Uterus (tissue), 4 donors: ENCODE measurements around the gene SNF8. TPM values are rescaled to one million over a fixed set of nuclear protein-coding genes. Genes with fewer than 3 reads are reported as not detected.

Experiments used
- DNase-seq, 2 donors: peaks; one replicate each; pipeline ENCODE4 v3.0.0-alpha.2; 2019 to 2020
- H3K27ac ChIP-seq, 2 donors: fragments of 200-600 bp; sonication (generic); 1 replicate in 1 of 2; 2 replicates in 1 of 2; pipeline ENCODE4 v1.5.1; 2016 to 2018
- H3K27me3 ChIP-seq, 2 donors: fragments of 200-600 bp; sonication (generic); one replicate each; pipeline ENCODE4 v1.5.1; 2018 to 2019; ENCODE audit warnings: control low read depth in 1 of 2
- H3K36me3 ChIP-seq, 2 donors: fragments of 200-600 bp; sonication (generic); one replicate each; pipeline ENCODE4 v1.5.1; 2019; ENCODE audit warnings: control low read depth in 1 of 2
- H3K4me1 ChIP-seq, 2 donors: fragments of 200-600 bp; sonication (generic); one replicate each; pipeline ENCODE4 v1.5.1; 2018 to 2019; ENCODE audit warnings: control low read depth in 1 of 2
- H3K4me3 ChIP-seq, 2 donors: fragments of 200-600 bp; sonication (generic); 1 replicate in 1 of 2; 2 replicates in 1 of 2; pipeline ENCODE4 v1.5.1; 2018 to 2019; ENCODE audit warnings: mild to moderate bottlenecking in 1 of 2
- H3K9me3 ChIP-seq, 2 donors: fragments of 200-600 bp; sonication (generic); one replicate each; pipeline ENCODE4 v1.5.1; 2019; ENCODE audit warnings: control low read depth in 1 of 2
- POLR2A ChIP-seq, 2 donors: fragments of 450-650 bp; IDR thresholded peaks; one replicate each; pipeline ENCODE4 v1.6.1; 2016; ENCODE audit warnings: antibody characterized with exemption in 2 of 2, mild to moderate bottlenecking in 1 of 2, moderate library complexity in 1 of 2
- intact Hi-C: fragments of 100-400 bp; cut with DNase I; formaldehyde crosslinking; loops from one replicate; pipeline ENCODE4 v1.15.1; 2023; ENCODE audit warnings: low total_unique reads
- total RNA-seq, 4 donors: library from RNA; depleted of rRNA in 3 of 4; stranded (reverse); fragments of >200 nt in 3 of 4; gene quantifications; one replicate each; pipeline versions ENCODE4 v1.1.0 to v1.2.4, GENCODE V29; 2014 to 2023
- TF ChIP-seq, protein P1 (sequence below), 4 experiments: fragments of 200-600 bp in 2 of 4; fragments of 450-650 bp in 2 of 4; sonication (generic) in 2 of 4; IDR thresholded peaks; one replicate each; pipeline ENCODE4 v1.5.1; 2016 to 2019; ENCODE audit warnings: antibody characterized with exemption in 4 of 4, mild to moderate bottlenecking in 2 of 4, moderate library complexity in 1 of 4
- donor health status: DM: yes; HTN: yes; CAD: no.

The SNF8 gene
- total RNA-seq, 4 donors from 2014 or later = 6.9 to 64.6 (median 38.4) TPM

DNA sequence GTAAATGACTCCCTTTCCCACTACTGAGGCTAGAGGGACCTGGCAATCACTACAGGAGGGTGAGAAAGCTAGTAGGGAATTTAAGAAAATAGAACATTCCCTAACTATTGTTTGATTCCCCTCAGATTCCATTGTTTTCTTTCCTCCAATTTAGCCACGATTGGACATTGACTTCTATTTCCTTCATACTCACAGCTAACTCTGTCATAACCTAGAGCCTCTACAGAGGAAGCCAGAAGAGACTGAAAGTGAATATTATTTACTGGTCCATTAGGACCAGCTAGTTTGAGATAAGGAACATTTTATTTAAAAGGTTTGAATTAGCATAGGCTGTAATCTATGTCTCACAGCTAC, 14.9 kb downstream of the SNF8 start:
- TF ChIP-seq POLR2A (IDR thresholded peaks at IDR 0.05) = no peak
- TF ChIP-seq, protein P1, sequence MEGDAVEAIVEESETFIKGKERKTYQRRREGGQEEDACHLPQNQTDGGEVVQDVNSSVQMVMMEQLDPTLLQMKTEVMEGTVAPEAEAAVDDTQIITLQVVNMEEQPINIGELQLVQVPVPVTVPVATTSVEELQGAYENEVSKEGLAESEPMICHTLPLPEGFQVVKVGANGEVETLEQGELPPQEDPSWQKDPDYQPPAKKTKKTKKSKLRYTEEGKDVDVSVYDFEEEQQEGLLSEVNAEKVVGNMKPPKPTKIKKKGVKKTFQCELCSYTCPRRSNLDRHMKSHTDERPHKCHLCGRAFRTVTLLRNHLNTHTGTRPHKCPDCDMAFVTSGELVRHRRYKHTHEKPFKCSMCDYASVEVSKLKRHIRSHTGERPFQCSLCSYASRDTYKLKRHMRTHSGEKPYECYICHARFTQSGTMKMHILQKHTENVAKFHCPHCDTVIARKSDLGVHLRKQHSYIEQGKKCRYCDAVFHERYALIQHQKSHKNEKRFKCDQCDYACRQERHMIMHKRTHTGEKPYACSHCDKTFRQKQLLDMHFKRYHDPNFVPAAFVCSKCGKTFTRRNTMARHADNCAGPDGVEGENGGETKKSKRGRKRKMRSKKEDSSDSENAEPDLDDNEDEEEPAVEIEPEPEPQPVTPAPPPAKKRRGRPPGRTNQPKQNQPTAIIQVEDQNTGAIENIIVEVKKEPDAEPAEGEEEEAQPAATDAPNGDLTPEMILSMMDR (IDR thresholded peaks at IDR 0.05) = no peak
- Histone ChIP-seq H3K36me3 (no peaks in the 10 kb centered on the region), H3K4me1 (no peaks in the 10 kb centered on the region), H3K27ac (no peak overlapping the region), H3K4me3 (no peak overlapping the region), H3K9me3 (no peaks in the 10 kb centered on the region), H3K27me3 (no peaks in the 10 kb centered on the region)
- no peak for DNase-seq
- intact Hi-C loops = no loop called here

DNA sequence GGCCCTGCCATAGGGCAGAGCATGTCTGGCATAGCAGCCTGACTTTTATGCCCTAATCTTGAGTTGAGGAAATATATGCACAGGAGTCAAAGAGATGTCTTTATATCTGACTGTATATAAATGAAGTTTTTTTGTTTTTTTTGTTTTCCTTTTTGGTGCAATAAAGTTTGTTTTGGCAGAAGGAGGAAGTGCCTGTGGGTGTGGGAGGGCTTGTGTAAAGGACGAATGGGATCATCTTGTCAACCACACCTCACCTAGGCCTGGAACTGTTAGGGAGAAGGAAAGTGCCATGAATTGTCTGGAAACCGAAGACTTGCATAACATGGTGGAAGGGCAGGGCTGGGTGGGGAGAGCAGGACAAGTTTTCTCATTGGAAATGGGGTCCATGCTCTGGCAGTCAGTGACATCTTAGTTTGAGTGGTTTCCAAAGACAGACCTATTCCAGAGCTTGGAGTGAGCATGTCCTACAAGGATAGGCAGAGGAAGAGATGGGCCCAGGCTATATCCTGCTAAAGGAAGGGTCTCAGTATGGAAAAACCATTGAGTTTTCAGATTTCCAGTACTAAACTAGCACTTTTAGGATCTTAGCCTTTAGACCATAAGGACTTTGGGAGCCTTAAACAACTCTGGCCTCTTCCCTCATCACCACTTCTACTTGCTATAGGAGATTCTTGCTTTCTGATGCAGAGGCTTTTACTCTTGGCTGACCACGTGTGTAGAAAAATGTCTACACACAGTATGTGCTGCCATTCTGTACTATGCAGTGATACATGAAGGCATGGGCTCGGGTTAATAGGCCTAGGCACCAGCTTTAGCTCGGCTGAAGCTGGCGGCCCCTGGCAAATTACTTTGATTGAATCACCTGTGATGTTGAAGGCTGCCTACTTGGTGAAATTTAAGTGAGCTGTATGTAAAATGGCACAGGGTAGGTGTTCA, 15.5 kb downstream of the SNF8 start:
- intact Hi-C loops = no loop called here
- H3K27me3 ChIP-seq = no peaks in the 10 kb centered on the region
- H3K4me1 ChIP-seq = no peaks in the 10 kb centered on the region
- no peak overlapping the region for H3K27ac ChIP-seq
- DNase-seq = no peak
- TF ChIP-seq POLR2A (IDR thresholded peaks at IDR 0.05) = no peak
- TF ChIP-seq, protein P1 (IDR thresholded peaks at IDR 0.05) = no peak
- H3K4me3 ChIP-seq = no peak overlapping the region
- no peaks in the 10 kb centered on the region for H3K9me3 ChIP-seq
- H3K36me3 ChIP-seq = no peaks in the 10 kb centered on the region

DNA sequence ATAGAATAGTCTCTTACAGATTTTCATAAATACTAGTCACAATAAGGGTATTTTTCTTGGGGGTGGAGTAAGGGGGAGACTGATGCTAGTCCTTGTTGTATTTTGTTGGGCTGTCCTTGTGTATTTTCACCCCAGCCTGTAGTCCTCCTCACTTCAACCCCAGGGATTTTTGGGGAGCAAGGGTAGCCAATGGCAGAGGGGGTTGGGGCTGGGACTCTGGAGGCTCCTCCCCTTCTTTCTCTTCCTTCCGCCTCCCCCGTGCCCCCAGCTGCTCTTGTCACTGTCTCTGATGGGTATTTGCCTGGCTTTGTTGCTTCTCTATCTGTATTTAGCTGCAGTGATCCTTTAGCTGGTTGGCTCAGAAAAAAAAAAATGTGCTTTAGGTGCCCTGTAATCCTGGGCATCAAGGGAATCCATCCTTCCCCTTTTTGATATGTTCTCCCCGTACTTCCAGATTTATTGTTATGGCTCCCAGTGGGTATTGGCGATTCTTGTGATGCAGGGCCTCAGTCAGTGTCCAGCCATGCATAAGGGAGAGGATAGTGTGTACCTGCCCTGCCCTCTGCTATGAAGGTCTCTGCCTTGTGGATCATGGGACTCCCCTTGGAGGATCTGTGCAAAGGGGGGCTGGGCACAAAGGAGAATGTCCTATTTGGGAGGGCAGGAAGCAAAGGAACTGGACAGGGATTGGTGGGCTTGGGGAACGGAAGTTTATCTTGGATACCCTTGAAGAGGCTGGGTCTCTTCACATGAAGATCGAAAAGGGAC, 16.5 kb downstream of the SNF8 start:
- Histone ChIP-seq H3K9me3 (no peaks in the 10 kb centered on the region), H3K27me3 (no peaks in the 10 kb centered on the region), H3K27ac (no peak overlapping the region), H3K4me3 (no peak overlapping the region), H3K4me1 (no peaks in the 10 kb centered on the region), H3K36me3 (no peaks in the 10 kb centered on the region)
- intact Hi-C loops = no loop called here
- no peak for DNase-seq
- TF ChIP-seq, protein P1 (IDR thresholded peaks at IDR 0.05) = no peak
- no peak for TF ChIP-seq POLR2A (IDR thresholded peaks at IDR 0.05)

DNA sequence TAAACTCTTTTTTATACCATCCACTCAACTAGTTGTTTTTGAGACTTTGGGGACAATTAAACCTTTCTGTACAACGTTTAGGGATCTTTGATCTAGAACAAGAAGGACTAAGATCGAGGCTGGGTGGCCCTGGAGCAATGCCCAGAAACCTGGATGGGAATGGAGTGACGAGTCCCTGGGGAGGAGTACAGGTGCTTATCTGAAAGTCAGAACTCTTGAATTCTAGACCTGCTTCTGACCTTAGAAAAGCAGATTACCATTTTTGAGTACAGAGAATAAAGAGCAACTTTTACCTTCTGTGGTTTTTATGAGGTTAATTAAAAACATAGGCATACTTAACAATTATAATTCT, 18.7 kb downstream of the SNF8 start:
- Histone ChIP-seq H3K4me3 (no peak overlapping the region), H3K27ac (no peak overlapping the region), H3K27me3 (no peaks in the 10 kb centered on the region), H3K9me3 (no peaks in the 10 kb centered on the region), H3K36me3 (no peaks in the 10 kb centered on the region), H3K4me1 (no peaks in the 10 kb centered on the region)
- DNase-seq = no peak
- TF ChIP-seq, protein P1 (IDR thresholded peaks at IDR 0.05) = no peak
- TF ChIP-seq POLR2A (IDR thresholded peaks at IDR 0.05) = no peak
- intact Hi-C loops = no loop called here
